ENCODE results near the gene CEP72.

The CEP72 gene

DNA sequence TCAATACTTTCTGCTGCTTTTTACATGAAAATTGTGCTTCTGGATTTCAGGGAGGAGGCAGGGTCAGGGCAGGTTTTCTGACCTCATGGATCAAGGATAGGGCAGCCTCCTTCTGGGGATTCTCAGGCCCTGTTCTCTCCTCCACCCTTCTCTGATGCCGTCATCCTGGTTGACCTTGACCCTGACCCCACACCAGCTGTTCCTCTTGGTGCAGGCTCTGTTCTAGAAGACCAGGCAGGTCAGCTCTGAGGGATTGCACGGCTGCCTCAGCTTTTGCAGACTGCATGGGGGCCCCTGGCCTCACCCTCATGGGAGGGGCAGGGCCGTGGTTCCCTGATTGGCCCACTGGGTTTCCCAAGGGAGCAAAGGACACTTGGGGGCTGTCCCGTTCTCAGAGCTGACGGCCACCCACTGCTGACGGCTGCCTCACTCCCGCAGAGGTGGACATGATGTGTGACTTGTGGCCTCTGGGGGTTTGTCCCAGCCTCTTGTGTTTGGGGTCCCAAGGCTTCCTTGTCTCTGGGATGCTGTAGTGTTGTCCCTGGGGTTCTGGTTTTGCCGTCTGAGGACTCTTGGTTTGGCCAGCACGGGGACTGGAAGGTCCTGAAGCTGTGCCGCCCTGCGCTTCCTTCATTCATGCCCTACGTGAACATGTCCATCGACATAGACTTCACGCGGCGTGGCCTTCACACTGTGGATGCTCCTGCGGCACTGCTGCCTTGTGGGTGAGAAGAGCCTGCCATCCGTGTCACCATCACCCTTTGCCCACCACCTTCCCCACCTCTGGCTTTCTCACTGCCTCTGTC is 34.5 kb downstream of the CEP72 start:
- Histone ChIP-seq H3K9me3 (ENCODE audit: insufficient read depth, low read length, severe bottlenecking) (peaks cover 2% of the 10 kb centered on the region), H2AFZ (ENCODE audit: low read depth, low read length) (no peak overlapping the region), H3K4me2 (ENCODE audit: insufficient read depth, low read length) (no peak overlapping the region), H4K20me1 (ENCODE audit: insufficient read depth, low read length) (no peaks in the 10 kb centered on the region), H3K27me3 (ENCODE audit: insufficient read depth, low read length, poor library complexity) (no peaks in the 10 kb centered on the region), H3K9ac (ENCODE audit: low read depth, low read length) (no peak overlapping the region), H3K27ac (ENCODE audit: low read length) (no peak overlapping the region), H3K4me3 (ENCODE audit: low read depth in 1 of 2, low read length in 2 of 2) (no peak overlapping the region), H3K4me1 (ENCODE audit: insufficient read depth, low read length) (no peaks in the 10 kb centered on the region), H3K79me2 (ENCODE audit: insufficient read depth, low read length) (no peaks in the 10 kb centered on the region), H3K36me3 (ENCODE audit: insufficient read depth, low read length) (peaks cover 82% of the 10 kb centered on the region)
- ATAC-seq (ENCODE audit: insufficient read depth, low read depth) (no peak), DNase-seq (no peak)
- TF ChIP-seq, protein P1, sequence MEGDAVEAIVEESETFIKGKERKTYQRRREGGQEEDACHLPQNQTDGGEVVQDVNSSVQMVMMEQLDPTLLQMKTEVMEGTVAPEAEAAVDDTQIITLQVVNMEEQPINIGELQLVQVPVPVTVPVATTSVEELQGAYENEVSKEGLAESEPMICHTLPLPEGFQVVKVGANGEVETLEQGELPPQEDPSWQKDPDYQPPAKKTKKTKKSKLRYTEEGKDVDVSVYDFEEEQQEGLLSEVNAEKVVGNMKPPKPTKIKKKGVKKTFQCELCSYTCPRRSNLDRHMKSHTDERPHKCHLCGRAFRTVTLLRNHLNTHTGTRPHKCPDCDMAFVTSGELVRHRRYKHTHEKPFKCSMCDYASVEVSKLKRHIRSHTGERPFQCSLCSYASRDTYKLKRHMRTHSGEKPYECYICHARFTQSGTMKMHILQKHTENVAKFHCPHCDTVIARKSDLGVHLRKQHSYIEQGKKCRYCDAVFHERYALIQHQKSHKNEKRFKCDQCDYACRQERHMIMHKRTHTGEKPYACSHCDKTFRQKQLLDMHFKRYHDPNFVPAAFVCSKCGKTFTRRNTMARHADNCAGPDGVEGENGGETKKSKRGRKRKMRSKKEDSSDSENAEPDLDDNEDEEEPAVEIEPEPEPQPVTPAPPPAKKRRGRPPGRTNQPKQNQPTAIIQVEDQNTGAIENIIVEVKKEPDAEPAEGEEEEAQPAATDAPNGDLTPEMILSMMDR (IDR thresholded peaks at IDR 0.05; ENCODE audit: borderline replicate concordance, extremely low read depth, low read length, poor library complexity, severe bottlenecking), result no peak
- no peak for TF ChIP-seq EZH2 (IDR thresholded peaks at IDR 0.05; ENCODE audit: borderline replicate concordance, low read depth, low read length, severe bottlenecking)

DNA sequence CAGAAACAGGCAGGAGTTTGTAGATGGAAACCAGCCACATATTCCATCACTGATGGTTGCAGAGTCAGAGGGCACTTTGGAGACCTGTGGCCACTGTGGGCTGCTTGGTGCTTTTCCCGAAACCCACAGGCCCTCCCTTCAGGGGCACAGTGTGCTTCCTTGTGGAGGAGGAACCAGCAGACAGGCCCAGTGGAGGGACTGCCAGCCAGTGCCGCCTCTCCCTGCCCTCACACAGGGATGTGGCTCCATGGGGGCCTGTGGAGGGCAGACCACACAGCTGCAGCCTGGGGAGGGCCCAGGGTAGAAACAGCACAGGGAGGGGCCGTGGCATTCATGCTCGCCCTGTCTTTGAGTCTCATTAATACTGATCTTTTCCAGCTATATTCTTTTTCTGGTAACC is 35.2 kb downstream of the CEP72 start:
- no peaks in the 10 kb centered on the region for H3K4me1 ChIP-seq (ENCODE audit: insufficient read depth, low read length)
- TF ChIP-seq EZH2 (IDR thresholded peaks at IDR 0.05; ENCODE audit: borderline replicate concordance, low read depth, low read length, severe bottlenecking), result no peak
- TF ChIP-seq, protein P1 (IDR thresholded peaks at IDR 0.05; ENCODE audit: borderline replicate concordance, extremely low read depth, low read length, poor library complexity, severe bottlenecking), result no peak
- H3K27me3 ChIP-seq (ENCODE audit: insufficient read depth, low read length, poor library complexity), result no peaks in the 10 kb centered on the region
- no peak overlapping the region for H3K4me3 ChIP-seq (ENCODE audit: low read depth in 1 of 2, low read length in 2 of 2)
- H3K27ac ChIP-seq (ENCODE audit: low read length), result no peak overlapping the region
- no peak overlapping the region for H3K4me2 ChIP-seq (ENCODE audit: insufficient read depth, low read length)
- no peak for DNase-seq
- H3K9ac ChIP-seq (ENCODE audit: low read depth, low read length), result no peak overlapping the region
- 0 out of 2 replicates have a peak, but pooled peaks cover 3% of the 10 kb centered on the region for H4K20me1 ChIP-seq (ENCODE audit: insufficient read depth, low read length)
- peaks cover 2% of the 10 kb centered on the region for H3K9me3 ChIP-seq (ENCODE audit: insufficient read depth, low read length, severe bottlenecking)
- H3K36me3 ChIP-seq (ENCODE audit: insufficient read depth, low read length), result peaks cover 85% of the 10 kb centered on the region
- no peaks in the 10 kb centered on the region for H3K79me2 ChIP-seq (ENCODE audit: insufficient read depth, low read length)
- H2AFZ ChIP-seq (ENCODE audit: low read depth, low read length), result no peak overlapping the region
- ATAC-seq (ENCODE audit: insufficient read depth, low read depth), result no peak

DNA sequence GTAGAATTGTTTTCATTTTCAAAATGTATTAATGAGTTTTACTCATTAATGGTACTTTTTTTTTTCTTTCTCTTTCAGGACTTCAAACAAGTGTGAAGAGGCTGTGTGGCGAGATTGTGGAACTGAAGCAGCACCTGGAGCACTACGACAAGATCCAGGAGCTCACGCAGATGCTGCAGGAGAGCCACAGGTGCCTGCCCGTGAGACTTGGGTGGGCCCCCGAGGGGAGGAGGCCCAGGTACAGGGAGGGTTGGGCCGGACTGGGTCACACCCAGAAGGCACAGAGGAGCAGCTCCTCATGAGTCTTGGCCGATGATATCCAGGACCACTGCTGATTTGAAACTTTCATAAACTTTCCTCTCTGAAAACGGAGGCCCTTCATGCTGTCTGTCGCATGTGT is 35.6 kb downstream of the CEP72 start:
- H2AFZ ChIP-seq (ENCODE audit: low read depth, low read length), result no peak overlapping the region
- no peak overlapping the region for H3K9ac ChIP-seq (ENCODE audit: low read depth, low read length)
- H3K4me3 ChIP-seq (ENCODE audit: low read depth in 1 of 2, low read length in 2 of 2), result no peak overlapping the region
- no peaks in the 10 kb centered on the region for H3K4me1 ChIP-seq (ENCODE audit: insufficient read depth, low read length)
- H3K4me2 ChIP-seq (ENCODE audit: insufficient read depth, low read length), result no peak overlapping the region
- H3K9me3 ChIP-seq (ENCODE audit: insufficient read depth, low read length, severe bottlenecking), result peaks cover 2% of the 10 kb centered on the region
- TF ChIP-seq EZH2 (IDR thresholded peaks at IDR 0.05; ENCODE audit: borderline replicate concordance, low read depth, low read length, severe bottlenecking), result no peak
- TF ChIP-seq, protein P1 (IDR thresholded peaks at IDR 0.05; ENCODE audit: borderline replicate concordance, extremely low read depth, low read length, poor library complexity, severe bottlenecking), result no peak
- H3K79me2 ChIP-seq (ENCODE audit: insufficient read depth, low read length), result no peaks in the 10 kb centered on the region
- 0 out of 2 replicates have a peak, but pooled peaks cover 3% of the 10 kb centered on the region for H4K20me1 ChIP-seq (ENCODE audit: insufficient read depth, low read length)
- DNase-seq (no peak), ATAC-seq (ENCODE audit: insufficient read depth, low read depth) (no peak)
- H3K27ac ChIP-seq (ENCODE audit: low read length), result no peak overlapping the region
- no peaks in the 10 kb centered on the region for H3K27me3 ChIP-seq (ENCODE audit: insufficient read depth, low read length, poor library complexity)
- H3K36me3 ChIP-seq (ENCODE audit: insufficient read depth, low read length), result peaks cover 85% of the 10 kb centered on the region
